Measurements from ENCODE around the gene ZNF428.

Gene ZNF428

DNA sequence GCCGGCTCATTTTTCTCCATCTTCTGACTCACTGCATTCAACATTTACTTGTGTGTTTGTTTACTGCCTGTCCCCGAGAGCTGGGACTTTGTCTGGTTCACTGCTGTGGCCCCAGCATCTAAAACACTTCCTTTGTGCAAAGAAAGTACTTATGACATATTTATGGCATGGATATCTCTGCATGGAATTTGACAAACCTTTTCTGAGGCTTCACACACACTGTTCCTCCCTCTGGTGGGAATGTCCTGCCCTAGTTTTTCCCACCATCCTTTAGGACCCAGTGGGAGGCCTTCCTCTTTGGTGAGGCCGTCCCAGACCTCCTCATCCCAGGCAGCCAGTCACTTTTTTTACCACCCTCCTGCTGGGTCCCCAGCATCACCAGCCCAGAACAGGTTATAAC is 8.9 kb downstream of the ZNF428 start:
- TF ChIP-seq, protein P1, sequence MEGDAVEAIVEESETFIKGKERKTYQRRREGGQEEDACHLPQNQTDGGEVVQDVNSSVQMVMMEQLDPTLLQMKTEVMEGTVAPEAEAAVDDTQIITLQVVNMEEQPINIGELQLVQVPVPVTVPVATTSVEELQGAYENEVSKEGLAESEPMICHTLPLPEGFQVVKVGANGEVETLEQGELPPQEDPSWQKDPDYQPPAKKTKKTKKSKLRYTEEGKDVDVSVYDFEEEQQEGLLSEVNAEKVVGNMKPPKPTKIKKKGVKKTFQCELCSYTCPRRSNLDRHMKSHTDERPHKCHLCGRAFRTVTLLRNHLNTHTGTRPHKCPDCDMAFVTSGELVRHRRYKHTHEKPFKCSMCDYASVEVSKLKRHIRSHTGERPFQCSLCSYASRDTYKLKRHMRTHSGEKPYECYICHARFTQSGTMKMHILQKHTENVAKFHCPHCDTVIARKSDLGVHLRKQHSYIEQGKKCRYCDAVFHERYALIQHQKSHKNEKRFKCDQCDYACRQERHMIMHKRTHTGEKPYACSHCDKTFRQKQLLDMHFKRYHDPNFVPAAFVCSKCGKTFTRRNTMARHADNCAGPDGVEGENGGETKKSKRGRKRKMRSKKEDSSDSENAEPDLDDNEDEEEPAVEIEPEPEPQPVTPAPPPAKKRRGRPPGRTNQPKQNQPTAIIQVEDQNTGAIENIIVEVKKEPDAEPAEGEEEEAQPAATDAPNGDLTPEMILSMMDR (IDR thresholded peaks at IDR 0.05; ENCODE audit: low read depth, low read length, poor library complexity, severe bottlenecking): no peak
- H3K4me3 ChIP-seq (ENCODE audit: low read length): no peak overlapping the region
- H3K4me2 ChIP-seq (ENCODE audit: low read length): no peak overlapping the region
- no peaks in the 10 kb centered on the region for H3K9me2 ChIP-seq (replicated peaks; ENCODE audit: control insufficient read depth, low read length)
- no peaks in the 10 kb centered on the region for H4K20me1 ChIP-seq (ENCODE audit: control insufficient read depth, insufficient read depth, low read depth, low read length)
- H3K79me2 ChIP-seq (ENCODE audit: control insufficient read depth, low read length): peaks cover 51% of the 10 kb centered on the region
- H3K9me3 ChIP-seq (ENCODE audit: control insufficient read depth, insufficient read depth, low read length): no peaks in the 10 kb centered on the region
- no peaks in the 10 kb centered on the region for H3K27me3 ChIP-seq (ENCODE audit: control insufficient read depth, low read length)
- H3K36me3 ChIP-seq (ENCODE audit: control insufficient read depth, low read length): peaks cover 40% of the 10 kb centered on the region
- H3K4me1 ChIP-seq (ENCODE audit: control insufficient read depth, low read length): no peaks in the 10 kb centered on the region
- H3F3A ChIP-seq (ENCODE audit: control insufficient read depth, insufficient read depth): no peaks in the 10 kb centered on the region
- H3K27ac ChIP-seq (ENCODE audit: low read depth, low read length): no peak overlapping the region

DNA sequence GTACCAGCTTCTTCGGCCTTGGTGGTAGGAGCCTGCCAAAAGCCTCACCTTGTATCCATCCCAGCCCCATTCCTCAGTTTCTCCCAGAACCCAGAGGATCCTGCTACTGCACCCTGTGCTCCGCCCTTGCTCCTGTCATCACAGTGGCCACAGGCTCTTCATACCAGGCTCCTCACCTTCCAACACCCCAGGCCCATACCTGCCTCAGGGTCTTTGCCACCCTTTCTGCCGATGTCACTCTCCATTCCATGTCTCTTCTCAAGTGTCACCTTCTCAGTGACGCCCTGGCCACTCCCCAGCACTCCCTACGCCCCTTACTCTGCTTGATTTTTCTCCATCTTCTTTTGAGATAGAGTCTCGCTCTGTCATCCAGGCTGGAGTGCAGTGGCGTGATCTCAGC is 9.6 kb downstream of the ZNF428 start:
- Histone ChIP-seq H3K4me2 (ENCODE audit: low read length) (no peak overlapping the region), H3K9me3 (ENCODE audit: control insufficient read depth, insufficient read depth, low read length) (no peaks in the 10 kb centered on the region), H3K9me2 (replicated peaks; ENCODE audit: control insufficient read depth, low read length) (no peaks in the 10 kb centered on the region), H3K4me1 (ENCODE audit: control insufficient read depth, low read length) (no peaks in the 10 kb centered on the region), H3K27ac (ENCODE audit: low read depth, low read length) (no peak overlapping the region), H4K20me1 (ENCODE audit: control insufficient read depth, insufficient read depth, low read depth, low read length) (no peaks in the 10 kb centered on the region), H3K4me3 (ENCODE audit: low read length) (no peak overlapping the region), H3K36me3 (ENCODE audit: control insufficient read depth, low read length) (peaks cover 40% of the 10 kb centered on the region), H3K79me2 (ENCODE audit: control insufficient read depth, low read length) (peaks cover 45% of the 10 kb centered on the region), H3F3A (ENCODE audit: control insufficient read depth, insufficient read depth) (peaks cover 3% of the 10 kb centered on the region; the same call in 1 of the 2 replicates), H3K27me3 (ENCODE audit: control insufficient read depth, low read length) (no peaks in the 10 kb centered on the region)
- TF ChIP-seq EZH2phosphoT487 (IDR thresholded peaks at IDR 0.05; ENCODE audit: borderline replicate concordance, low read length): no peak
- TF ChIP-seq, protein P1 (IDR thresholded peaks at IDR 0.05; ENCODE audit: low read depth, low read length, poor library complexity, severe bottlenecking): no peak

DNA sequence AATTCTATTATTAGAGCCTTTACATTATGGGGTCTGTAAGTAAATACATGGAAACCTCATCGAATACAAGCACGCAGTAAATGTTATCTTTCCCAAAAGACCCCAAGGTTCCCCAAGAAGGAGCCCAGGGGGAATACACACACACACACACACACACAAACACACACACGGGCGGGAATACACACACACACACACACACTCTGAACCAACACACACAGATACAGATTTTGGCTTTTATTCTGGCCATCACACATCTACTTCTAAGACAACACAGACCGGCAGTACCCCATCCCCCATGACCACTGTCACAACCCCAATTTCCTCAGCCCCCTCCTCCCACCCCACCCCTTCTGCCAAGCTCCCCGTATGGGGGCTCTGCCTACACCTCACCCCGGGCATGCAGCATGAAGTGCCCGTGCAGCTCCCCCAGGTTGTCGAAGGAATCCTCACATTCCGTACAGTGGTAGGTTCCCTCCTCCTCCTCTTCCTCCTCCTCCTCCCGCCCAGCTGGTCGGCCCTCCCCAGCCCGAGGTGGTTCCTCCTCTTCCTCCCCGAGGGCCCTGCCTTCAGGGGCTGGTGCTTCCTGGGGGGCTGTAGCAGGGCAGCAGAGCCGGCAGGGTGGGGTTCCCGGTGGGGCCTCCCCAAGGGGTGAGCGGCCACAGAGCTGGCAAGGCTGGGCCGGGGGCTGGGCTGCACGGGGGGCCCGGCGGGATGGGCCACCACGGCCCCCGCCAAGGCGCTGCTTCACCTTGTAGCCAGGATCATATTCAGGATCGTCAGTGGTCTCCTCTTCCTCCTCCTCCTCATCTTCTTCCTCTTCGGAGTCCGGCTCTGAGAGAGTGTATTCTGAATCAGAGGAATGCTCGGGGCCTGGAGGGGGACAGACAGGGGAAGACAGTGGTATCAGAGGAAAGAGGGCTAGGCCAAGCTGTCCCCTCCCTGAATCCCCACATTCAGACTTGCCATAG is 11.9 kb downstream of the ZNF428 start:
- Histone ChIP-seq H4K20me1 (ENCODE audit: control insufficient read depth, insufficient read depth, low read depth, low read length) (no peaks in the 10 kb centered on the region), H3K27me3 (ENCODE audit: control insufficient read depth, low read length) (no peaks in the 10 kb centered on the region), H3K4me2 (ENCODE audit: low read length) (no peak overlapping the region), H3K4me1 (ENCODE audit: control insufficient read depth, low read length) (peaks cover 9% of the 10 kb centered on the region; the same call in 1 of the 2 replicates), H3K36me3 (ENCODE audit: control insufficient read depth, low read length) (peaks cover 30% of the 10 kb centered on the region), H3K27ac (ENCODE audit: low read depth, low read length) (no peak overlapping the region), H3K9me3 (ENCODE audit: control insufficient read depth, insufficient read depth, low read length) (no peaks in the 10 kb centered on the region), H3F3A (ENCODE audit: control insufficient read depth, insufficient read depth) (peaks cover 3% of the 10 kb centered on the region; the same call in 1 of the 2 replicates), H3K79me2 (ENCODE audit: control insufficient read depth, low read length) (peaks cover 23% of the 10 kb centered on the region), H3K9me2 (replicated peaks; ENCODE audit: control insufficient read depth, low read length) (no peaks in the 10 kb centered on the region), H3K4me3 (ENCODE audit: low read length) (no peak overlapping the region)
- TF ChIP-seq, protein P1 (IDR thresholded peaks at IDR 0.05; ENCODE audit: low read depth, low read length, poor library complexity, severe bottlenecking): no peak
- TF ChIP-seq EZH2phosphoT487 (IDR thresholded peaks at IDR 0.05; ENCODE audit: borderline replicate concordance, low read length): no peak
